Ishikawa (cell line): Measurements from ENCODE around the gene EIF2AK3.

Experiments
- CEBPB ChIP-seq: IDR thresholded peaks from 2 replicates; pipeline ENCODE4 v1.6.1; 2012
- CREB1 ChIP-seq: IDR thresholded peaks from 2 replicates; pipeline ENCODE4 v1.6.1; 2012; ENCODE audit warnings: low read depth
- FOXM1 ChIP-seq: IDR thresholded peaks from 2 replicates; pipeline ENCODE4 v1.6.1; 2012; ENCODE audit warnings: low read depth, borderline replicate concordance
- TCF12 ChIP-seq: IDR thresholded peaks from 2 replicates; pipeline ENCODE4 v1.6.1; 2012; ENCODE audit warnings: low read depth
- TEAD4 ChIP-seq: IDR thresholded peaks from 2 replicates; pipeline ENCODE4 v1.6.1; 2012
- TF ChIP-seq, protein P1 (sequence below): IDR thresholded peaks from 2 replicates; pipeline ENCODE4 v1.6.1; 2012; ENCODE audit warnings: low read depth, mild to moderate bottlenecking
- TF ChIP-seq, protein P2 (sequence below): IDR thresholded peaks from 2 replicates; pipeline ENCODE4 v1.6.1; 2012

EIF2AK3 gene

DNA sequence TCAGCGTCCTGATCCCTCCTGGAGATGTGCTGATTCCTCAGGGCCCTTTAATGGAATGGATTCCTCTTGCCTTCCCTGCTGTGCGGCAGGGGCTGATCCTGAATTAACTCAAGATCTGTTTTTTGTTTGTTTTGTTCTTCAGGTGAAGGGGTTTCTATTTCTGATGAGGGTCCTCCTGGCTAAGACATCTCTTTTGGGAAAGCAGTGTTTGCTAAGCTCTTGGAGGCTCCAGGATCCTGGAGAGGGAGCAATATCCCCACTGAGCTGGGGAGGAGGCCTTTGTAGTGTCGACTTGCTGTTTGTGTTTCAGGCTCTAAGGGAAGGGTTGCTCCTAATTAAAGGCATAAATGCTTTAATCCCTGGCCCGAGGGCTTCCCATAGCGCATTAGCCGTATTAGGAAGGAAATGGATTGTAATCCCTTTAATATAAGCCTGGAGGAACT is 109.5 kb downstream of the EIF2AK3 start:
- TF ChIP-seq CREB1 = no peak
- no peak for TF ChIP-seq TEAD4
- TF ChIP-seq, protein P1, sequence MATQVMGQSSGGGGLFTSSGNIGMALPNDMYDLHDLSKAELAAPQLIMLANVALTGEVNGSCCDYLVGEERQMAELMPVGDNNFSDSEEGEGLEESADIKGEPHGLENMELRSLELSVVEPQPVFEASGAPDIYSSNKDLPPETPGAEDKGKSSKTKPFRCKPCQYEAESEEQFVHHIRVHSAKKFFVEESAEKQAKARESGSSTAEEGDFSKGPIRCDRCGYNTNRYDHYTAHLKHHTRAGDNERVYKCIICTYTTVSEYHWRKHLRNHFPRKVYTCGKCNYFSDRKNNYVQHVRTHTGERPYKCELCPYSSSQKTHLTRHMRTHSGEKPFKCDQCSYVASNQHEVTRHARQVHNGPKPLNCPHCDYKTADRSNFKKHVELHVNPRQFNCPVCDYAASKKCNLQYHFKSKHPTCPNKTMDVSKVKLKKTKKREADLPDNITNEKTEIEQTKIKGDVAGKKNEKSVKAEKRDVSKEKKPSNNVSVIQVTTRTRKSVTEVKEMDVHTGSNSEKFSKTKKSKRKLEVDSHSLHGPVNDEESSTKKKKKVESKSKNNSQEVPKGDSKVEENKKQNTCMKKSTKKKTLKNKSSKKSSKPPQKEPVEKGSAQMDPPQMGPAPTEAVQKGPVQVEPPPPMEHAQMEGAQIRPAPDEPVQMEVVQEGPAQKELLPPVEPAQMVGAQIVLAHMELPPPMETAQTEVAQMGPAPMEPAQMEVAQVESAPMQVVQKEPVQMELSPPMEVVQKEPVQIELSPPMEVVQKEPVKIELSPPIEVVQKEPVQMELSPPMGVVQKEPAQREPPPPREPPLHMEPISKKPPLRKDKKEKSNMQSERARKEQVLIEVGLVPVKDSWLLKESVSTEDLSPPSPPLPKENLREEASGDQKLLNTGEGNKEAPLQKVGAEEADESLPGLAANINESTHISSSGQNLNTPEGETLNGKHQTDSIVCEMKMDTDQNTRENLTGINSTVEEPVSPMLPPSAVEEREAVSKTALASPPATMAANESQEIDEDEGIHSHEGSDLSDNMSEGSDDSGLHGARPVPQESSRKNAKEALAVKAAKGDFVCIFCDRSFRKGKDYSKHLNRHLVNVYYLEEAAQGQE = no peak
- no peak for TF ChIP-seq FOXM1
- TF ChIP-seq, protein P2, sequence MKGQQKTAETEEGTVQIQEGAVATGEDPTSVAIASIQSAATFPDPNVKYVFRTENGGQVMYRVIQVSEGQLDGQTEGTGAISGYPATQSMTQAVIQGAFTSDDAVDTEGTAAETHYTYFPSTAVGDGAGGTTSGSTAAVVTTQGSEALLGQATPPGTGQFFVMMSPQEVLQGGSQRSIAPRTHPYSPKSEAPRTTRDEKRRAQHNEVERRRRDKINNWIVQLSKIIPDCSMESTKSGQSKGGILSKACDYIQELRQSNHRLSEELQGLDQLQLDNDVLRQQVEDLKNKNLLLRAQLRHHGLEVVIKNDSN = no peak
- TF ChIP-seq TCF12 = no peak
- TF ChIP-seq CEBPB = no peak
